HepG2 (cell line): ENCODE measurements around the gene SAAL1. TPM values are rescaled to one million over a fixed set of nuclear protein-coding genes. Genes with fewer than 3 reads are reported as not detected.

Experiments
- ATAC-seq: fragments of 200-7000 bp; cut with Tn5 transposase; 3 replicates; pipeline ENCODE4 v1.9.1; 2020; ENCODE audit warnings: mild to moderate bottlenecking, moderate library complexity
- BruUV-seq: library from RNA; stranded (reverse); fragments of 400-500 nt; replicated peaks from 2 replicates; lab custom pipeline; 2021; lab: Mats Ljungman, UMichigan
- CTCF ChIA-PET: fragments of 300-600 bp; formaldehyde crosslinking; extraction: SDS; loops from one replicate; lab custom pipeline; 2021; ENCODE audit warnings: low total read pairs, inconsistent platforms, low intra/inter-chr PET ratio; lab: Yijun Ruan, JAX
- POLR2A ChIA-PET: fragments of 350-600 bp; sonication (Branson Sonifier 250); formaldehyde crosslinking; loops from one replicate; lab custom pipeline; 2020; ENCODE audit warnings: antibody characterized with exemption, inconsistent platforms; lab: Yijun Ruan, JAX
- DNase-seq: peaks from one replicate; pipeline ENCODE4 v3.0.0-alpha.2; 2015; ENCODE audit warnings: low spot score
- FAIRE-seq: peaks from 3 replicates; lab custom pipeline; 2011; peaks lifted over from hg19 to GRCh38; lab: Jason Lieb, UNC
- H2AFZ ChIP-seq: one replicate; pipeline ENCODE4 v1.6.1; 2011; ENCODE audit warnings: low read length, inconsistent platforms
- H3K27ac ChIP-seq: fragments of 300-600 bp; 3 replicates; pipeline ENCODE4 v1.8.0; 2011; ENCODE audit warnings: mixed run types, mild to moderate bottlenecking, mixed read lengths, low read length, inconsistent platforms; ENCODE audit not compliant: insufficient read depth; ENCODE audit errors: extremely low read length
- H3K27me3 ChIP-seq, 2 experiments: fragments of 200-600 bp in 1 of 2; 2 replicates in 1 of 2; 3 replicates in 1 of 2; pipeline versions ENCODE4 v1.6.0 to v1.8.0; 2011; ENCODE audit warnings: low read length in 2 of 2, mild to moderate bottlenecking in 2 of 2, moderate library complexity in 2 of 2, inconsistent platforms in 1 of 2; ENCODE audit not compliant: insufficient read depth in 2 of 2, control insufficient read depth in 1 of 2
- H3K36me3 ChIP-seq, 2 experiments: fragments of 200-600 bp in 1 of 2; replicated peaks in 1 of 2; 2 replicates in 1 of 2; 3 replicates in 1 of 2; pipeline versions ENCODE4 v1.5.1 to v1.8.0; 2011; ENCODE audit warnings: low read length in 2 of 2, inconsistent platforms in 1 of 2; ENCODE audit not compliant: insufficient read depth in 2 of 2, control insufficient read depth in 1 of 2
- H3K4me1 ChIP-seq: 2 replicates; pipeline ENCODE4 v1.5.1; 2012; ENCODE audit warnings: low read length, inconsistent platforms; ENCODE audit not compliant: insufficient read depth
- H3K4me2 ChIP-seq: 2 replicates; pipeline ENCODE4 v1.6.0; 2011; ENCODE audit warnings: low read depth, low read length, inconsistent platforms
- H3K4me3 ChIP-seq, 3 experiments: fragments of 200-600 bp in 1 of 3; sonication (generic), shearing (Covaris generic) in 1 of 3; replicated peaks in 1 of 3; 2 replicates each; pipeline ENCODE4 v1.5.1; 2011 to 2016; ENCODE audit warnings: low read length in 3 of 3, inconsistent platforms in 2 of 3, low read depth in 2 of 3, mild to moderate bottlenecking in 2 of 3, control low read depth in 1 of 3, mixed read lengths in 1 of 3; ENCODE audit not compliant: insufficient read depth in 1 of 3
- H3K79me2 ChIP-seq: one replicate; pipeline ENCODE4 v1.6.1; 2011; ENCODE audit warnings: low read length, inconsistent platforms; ENCODE audit not compliant: insufficient read depth
- H3K9ac ChIP-seq: 2 replicates; pipeline ENCODE4 v1.6.0; 2011; ENCODE audit warnings: mild to moderate bottlenecking, low read depth, low read length, inconsistent platforms; ENCODE audit not compliant: insufficient read depth
- H3K9me3 ChIP-seq: 2 replicates; pipeline ENCODE4 v1.5.1; 2012; ENCODE audit warnings: mild to moderate bottlenecking, low read length
- H4K20me1 ChIP-seq: 2 replicates; pipeline ENCODE4 v1.6.0; 2011; ENCODE audit warnings: inconsistent platforms, mild to moderate bottlenecking, low read length, moderate library complexity; ENCODE audit not compliant: insufficient read depth
- ASH2L ChIP-seq: fragments of 300-600, 200-600 bp; sonication (generic); IDR thresholded peaks from 2 replicates; pipeline ENCODE4 v1.7.0; 2017; ENCODE audit warnings: low read depth, mild to moderate bottlenecking, moderate library complexity, mixed read lengths, low read length; ENCODE audit not compliant: insufficient read length
- SALL1 ChIP-seq: sonication (generic); formaldehyde crosslinking; IDR thresholded peaks from 2 replicates; pipeline ENCODE4 v1.8.0; 2022; ENCODE audit warnings: mild to moderate bottlenecking, missing genetic modification reagents
- ZFAT ChIP-seq: sonication (generic); formaldehyde crosslinking; conservative IDR thresholded peaks from 2 replicates; pipeline ENCODE4 v1.8.1; 2023; ENCODE audit warnings: missing genetic modification reagents, inconsistent platforms
- ZNF746 ChIP-seq: sonication (generic); formaldehyde crosslinking; IDR thresholded peaks from 2 replicates; pipeline ENCODE4 v1.8.0; 2022; ENCODE audit warnings: mild to moderate bottlenecking, missing genetic modification reagents
- ZNF792 ChIP-seq: IDR thresholded peaks from 2 replicates; pipeline ENCODE4 v1.6.1; 2016
- WGBS: methylation state at CpG from one replicate; pipeline ENCODE4 v1.1.6; 2017; ENCODE audit warnings: low lambda C conversion rate; 5-methylcytosine and 5-hydroxymethylcytosine counted together
- in situ Hi-C: cut with HindIII; loops from 2 replicates; pipeline ENCODE4 v1.10.0; 2017; ENCODE audit warnings: low pct_unique_long_range_greater_than_20kb; ENCODE audit not compliant: extremely low pct_ligation_motif_present
- intact Hi-C: fragments of 100-400 bp; cut with micrococcal nuclease; formaldehyde crosslinking; loops from one replicate; pipeline ENCODE4 v1.10.0; 2022; ENCODE audit not compliant: unreplicated experiment
- polyA plus RNA-seq, 8 experiments: library from polyadenylated mRNA; depleted of rRNA in 3 of 8; stranded (reverse) in 7 of 8; unstranded in 1 of 8; fragments of >200 nt; fragmentation: Illumina TruSeq in 4 of 8; extraction: Trizol in 4 of 8; gene quantifications; 2 replicates each; pipeline versions ENCODE4 v1.2.1 to v1.2.3, GENCODE V29; 2011 to 2016; ENCODE audit warnings: low read depth in 4 of 8, missing spikeins in 1 of 8, mixed read lengths in 1 of 8; ENCODE audit not compliant: insufficient read depth in 1 of 8
- total RNA-seq, 5 experiments: library from RNA; depleted of rRNA; stranded (reverse); fragments of >200 nt; fragmentation: Illumina TruSeq; extraction: Trizol; gene quantifications; 2 replicates each; pipeline ENCODE4 v1.2.3, GENCODE V29; 2016; ENCODE audit warnings: low read depth in 1 of 5
- TF ChIP-seq, protein P1 (sequence below): IDR thresholded peaks from 2 replicates; pipeline ENCODE4 v1.6.1; 2016; ENCODE audit warnings: control low read depth
- TF ChIP-seq, protein P2 (sequence below): sonication (generic); formaldehyde crosslinking; IDR thresholded peaks from 2 replicates; pipeline ENCODE4 v1.8.1; 2022; ENCODE audit warnings: mild to moderate bottlenecking, missing genetic modification reagents
- TF ChIP-seq, protein P3 (sequence below): sonication (generic); formaldehyde crosslinking; IDR thresholded peaks from 2 replicates; pipeline ENCODE4 v1.9.0; 2021; ENCODE audit warnings: mild to moderate bottlenecking, missing genetic modification reagents
- TF ChIP-seq, protein P4 (sequence below): sonication (generic); formaldehyde crosslinking; IDR thresholded peaks from 2 replicates; pipeline ENCODE4 v1.4.0; 2020; ENCODE audit warnings: mild to moderate bottlenecking, missing genetic modification reagents

Gene SAAL1
- total and polyA plus RNA-seq, 2 of the 13 experiments (the other 11 are each of a cell fraction or from before 2014, with no cell fraction given): 16.5 to 46.0 TPM

DNA sequence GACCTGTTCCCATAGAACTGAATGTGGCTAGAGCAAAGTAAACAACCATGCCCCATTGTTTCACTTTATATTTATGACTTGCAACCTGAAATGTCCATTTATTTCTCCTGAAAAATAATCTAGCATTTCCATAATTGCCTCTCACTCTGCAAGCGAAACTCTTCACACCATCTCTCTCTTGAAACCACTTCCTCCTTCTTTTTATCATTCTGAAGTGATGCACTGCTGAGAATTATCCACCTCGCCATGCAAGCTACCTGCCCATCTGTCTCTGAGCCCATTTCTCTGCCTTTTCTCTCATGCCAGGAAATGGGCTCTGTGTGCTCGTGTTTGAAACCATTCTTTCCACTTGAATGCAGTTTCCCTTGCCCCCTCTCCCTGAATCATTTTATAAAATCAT is 40.0 kb upstream of the SAAL1 start:
- ATAC-seq (no peak), DNase-seq (no peak), FAIRE-seq (no peak)
- Histone ChIP-seq H3K27me3 (peaks cover 0 to 23% of the 10 kb centered on the region in 2 experiments; a peak in 2 of 5 replicates), H3K4me2 (no peak overlapping the region; the same call in 1 of the 2 replicates), H3K4me3 (no peak overlapping the region), H4K20me1 (no peaks in the 10 kb centered on the region), H3K27ac (no peak overlapping the region), H3K9me3 (no peaks in the 10 kb centered on the region), H2AFZ (no peak overlapping the region), H3K36me3 (no peaks in the 10 kb centered on the region), H3K9ac (no peak overlapping the region), H3K4me1 (no peaks in the 10 kb centered on the region)
- in situ Hi-C loops: no loop called here
- POLR2A ChIA-PET: no interaction called here
- no TSS peak for BruUV-seq
- 6% methylated on average over 3 of the region's 3 CpGs for WGBS
- CTCF ChIA-PET: interaction anchor here (3.2 kb wide), 1 partner anchor 30 kb away, joined by 31 read pairs; no protein-coding TSS in a partner anchor
- TF ChIP-seq, protein P1, sequence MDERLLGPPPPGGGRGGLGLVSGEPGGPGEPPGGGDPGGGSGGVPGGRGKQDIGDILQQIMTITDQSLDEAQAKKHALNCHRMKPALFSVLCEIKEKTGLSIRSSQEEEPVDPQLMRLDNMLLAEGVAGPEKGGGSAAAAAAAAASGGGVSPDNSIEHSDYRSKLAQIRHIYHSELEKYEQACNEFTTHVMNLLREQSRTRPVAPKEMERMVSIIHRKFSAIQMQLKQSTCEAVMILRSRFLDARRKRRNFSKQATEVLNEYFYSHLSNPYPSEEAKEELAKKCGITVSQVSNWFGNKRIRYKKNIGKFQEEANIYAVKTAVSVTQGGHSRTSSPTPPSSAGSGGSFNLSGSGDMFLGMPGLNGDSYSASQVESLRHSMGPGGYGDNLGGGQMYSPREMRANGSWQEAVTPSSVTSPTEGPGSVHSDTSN (CRISPR knock-in tag): no peak
- TF ChIP-seq ZNF792 (CRISPR knock-in tag) (no peak), ZFAT (no peak), SALL1 (CRISPR knock-in tag) (no peak), ASH2L (no peak), ZNF746 (CRISPR knock-in tag) (no peak)
- TF ChIP-seq, protein P2, sequence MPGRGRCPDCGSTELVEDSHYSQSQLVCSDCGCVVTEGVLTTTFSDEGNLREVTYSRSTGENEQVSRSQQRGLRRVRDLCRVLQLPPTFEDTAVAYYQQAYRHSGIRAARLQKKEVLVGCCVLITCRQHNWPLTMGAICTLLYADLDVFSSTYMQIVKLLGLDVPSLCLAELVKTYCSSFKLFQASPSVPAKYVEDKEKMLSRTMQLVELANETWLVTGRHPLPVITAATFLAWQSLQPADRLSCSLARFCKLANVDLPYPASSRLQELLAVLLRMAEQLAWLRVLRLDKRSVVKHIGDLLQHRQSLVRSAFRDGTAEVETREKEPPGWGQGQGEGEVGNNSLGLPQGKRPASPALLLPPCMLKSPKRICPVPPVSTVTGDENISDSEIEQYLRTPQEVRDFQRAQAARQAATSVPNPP (CRISPR knock-in tag): no peak
- TF ChIP-seq, protein P3, sequence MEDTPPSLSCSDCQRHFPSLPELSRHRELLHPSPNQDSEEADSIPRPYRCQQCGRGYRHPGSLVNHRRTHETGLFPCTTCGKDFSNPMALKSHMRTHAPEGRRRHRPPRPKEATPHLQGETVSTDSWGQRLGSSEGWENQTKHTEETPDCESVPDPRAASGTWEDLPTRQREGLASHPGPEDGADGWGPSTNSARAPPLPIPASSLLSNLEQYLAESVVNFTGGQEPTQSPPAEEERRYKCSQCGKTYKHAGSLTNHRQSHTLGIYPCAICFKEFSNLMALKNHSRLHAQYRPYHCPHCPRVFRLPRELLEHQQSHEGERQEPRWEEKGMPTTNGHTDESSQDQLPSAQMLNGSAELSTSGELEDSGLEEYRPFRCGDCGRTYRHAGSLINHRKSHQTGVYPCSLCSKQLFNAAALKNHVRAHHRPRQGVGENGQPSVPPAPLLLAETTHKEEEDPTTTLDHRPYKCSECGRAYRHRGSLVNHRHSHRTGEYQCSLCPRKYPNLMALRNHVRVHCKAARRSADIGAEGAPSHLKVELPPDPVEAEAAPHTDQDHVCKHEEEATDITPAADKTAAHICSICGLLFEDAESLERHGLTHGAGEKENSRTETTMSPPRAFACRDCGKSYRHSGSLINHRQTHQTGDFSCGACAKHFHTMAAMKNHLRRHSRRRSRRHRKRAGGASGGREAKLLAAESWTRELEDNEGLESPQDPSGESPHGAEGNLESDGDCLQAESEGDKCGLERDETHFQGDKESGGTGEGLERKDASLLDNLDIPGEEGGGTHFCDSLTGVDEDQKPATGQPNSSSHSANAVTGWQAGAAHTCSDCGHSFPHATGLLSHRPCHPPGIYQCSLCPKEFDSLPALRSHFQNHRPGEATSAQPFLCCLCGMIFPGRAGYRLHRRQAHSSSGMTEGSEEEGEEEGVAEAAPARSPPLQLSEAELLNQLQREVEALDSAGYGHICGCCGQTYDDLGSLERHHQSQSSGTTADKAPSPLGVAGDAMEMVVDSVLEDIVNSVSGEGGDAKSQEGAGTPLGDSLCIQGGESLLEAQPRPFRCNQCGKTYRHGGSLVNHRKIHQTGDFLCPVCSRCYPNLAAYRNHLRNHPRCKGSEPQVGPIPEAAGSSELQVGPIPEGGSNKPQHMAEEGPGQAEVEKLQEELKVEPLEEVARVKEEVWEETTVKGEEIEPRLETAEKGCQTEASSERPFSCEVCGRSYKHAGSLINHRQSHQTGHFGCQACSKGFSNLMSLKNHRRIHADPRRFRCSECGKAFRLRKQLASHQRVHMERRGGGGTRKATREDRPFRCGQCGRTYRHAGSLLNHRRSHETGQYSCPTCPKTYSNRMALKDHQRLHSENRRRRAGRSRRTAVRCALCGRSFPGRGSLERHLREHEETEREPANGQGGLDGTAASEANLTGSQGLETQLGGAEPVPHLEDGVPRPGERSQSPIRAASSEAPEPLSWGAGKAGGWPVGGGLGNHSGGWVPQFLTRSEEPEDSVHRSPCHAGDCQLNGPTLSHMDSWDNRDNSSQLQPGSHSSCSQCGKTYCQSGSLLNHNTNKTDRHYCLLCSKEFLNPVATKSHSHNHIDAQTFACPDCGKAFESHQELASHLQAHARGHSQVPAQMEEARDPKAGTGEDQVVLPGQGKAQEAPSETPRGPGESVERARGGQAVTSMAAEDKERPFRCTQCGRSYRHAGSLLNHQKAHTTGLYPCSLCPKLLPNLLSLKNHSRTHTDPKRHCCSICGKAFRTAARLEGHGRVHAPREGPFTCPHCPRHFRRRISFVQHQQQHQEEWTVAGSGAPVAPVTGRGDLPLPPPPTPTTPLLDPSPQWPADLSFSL (CRISPR knock-in tag): no peak
- TF ChIP-seq, protein P4, sequence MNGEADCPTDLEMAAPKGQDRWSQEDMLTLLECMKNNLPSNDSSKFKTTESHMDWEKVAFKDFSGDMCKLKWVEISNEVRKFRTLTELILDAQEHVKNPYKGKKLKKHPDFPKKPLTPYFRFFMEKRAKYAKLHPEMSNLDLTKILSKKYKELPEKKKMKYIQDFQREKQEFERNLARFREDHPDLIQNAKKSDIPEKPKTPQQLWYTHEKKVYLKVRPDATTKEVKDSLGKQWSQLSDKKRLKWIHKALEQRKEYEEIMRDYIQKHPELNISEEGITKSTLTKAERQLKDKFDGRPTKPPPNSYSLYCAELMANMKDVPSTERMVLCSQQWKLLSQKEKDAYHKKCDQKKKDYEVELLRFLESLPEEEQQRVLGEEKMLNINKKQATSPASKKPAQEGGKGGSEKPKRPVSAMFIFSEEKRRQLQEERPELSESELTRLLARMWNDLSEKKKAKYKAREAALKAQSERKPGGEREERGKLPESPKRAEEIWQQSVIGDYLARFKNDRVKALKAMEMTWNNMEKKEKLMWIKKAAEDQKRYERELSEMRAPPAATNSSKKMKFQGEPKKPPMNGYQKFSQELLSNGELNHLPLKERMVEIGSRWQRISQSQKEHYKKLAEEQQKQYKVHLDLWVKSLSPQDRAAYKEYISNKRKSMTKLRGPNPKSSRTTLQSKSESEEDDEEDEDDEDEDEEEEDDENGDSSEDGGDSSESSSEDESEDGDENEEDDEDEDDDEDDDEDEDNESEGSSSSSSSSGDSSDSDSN: no peak
- TF ChIP-seq, all 625 proteins: peak for 0
- H3K79me2 ChIP-seq: no peaks in the 10 kb centered on the region
- intact Hi-C loops: loop anchor here (1.0 kb wide), 1 partner anchor 31 kb away; no protein-coding TSS in a partner anchor
